Stimulated activated CD4-positive, alpha-beta T cell treated with anti-CD3 and anti-CD28 coated beads, Interleukin-2, amount 100 ng/mL, for 48 hours (primary cell): ENCODE data around the gene HHLA2.
A peak's percentile ranks its signal among the peaks of the same experiment; 100 is the strongest.

Source experiments
- DNase-seq, 2 donors: peaks; one replicate each; pipeline ENCODE4 v3.0.0-alpha.2; 2020

The HHLA2 gene

GRCh38 chr3:108396336-108396735 lies 100.0 kb downstream of the HHLA2 start:
- no peak for DNase-seq

- no peak for DNase-seq
Measured at GRCh38 chr3:108398510-108398909, 102.2 kb downstream of the HHLA2 start.

- no peak for DNase-seq
Measured at GRCh38 chr3:108401836-108402235, 105.5 kb downstream of the HHLA2 start.

- DNase-seq: no peak
Measured at GRCh38 chr3:108403198-108403597, 106.8 kb downstream of the HHLA2 start.

GRCh38 chr3:108403686-108404345 lies 107.5 kb downstream of the HHLA2 start:
- DNase-seq: no peak

- no peak for DNase-seq
Measured at GRCh38 chr3:108404368-108404767, 108.0 kb downstream of the HHLA2 start.

GRCh38 chr3:108406063-108406660 lies 109.8 kb downstream of the HHLA2 start:
- no peak for DNase-seq

GRCh38 chr3:108406661-108407206 lies 110.4 kb downstream of the HHLA2 start:
- peak in 1 of 2 donors; percentile 15 for DNase-seq

GRCh38 chr3:108407886-108408285 lies 111.5 kb downstream of the HHLA2 start:
- no peak for DNase-seq

GRCh38 chr3:108408883-108409799 lies 112.8 kb downstream of the HHLA2 start:
- no peak for DNase-seq

GRCh38 chr3:108409800-108410178 lies 113.4 kb downstream of the HHLA2 start:
- no peak for DNase-seq

GRCh38 chr3:108410531-108410984 lies 114.2 kb downstream of the HHLA2 start:
- DNase-seq: no peak

- no peak for DNase-seq
Measured at GRCh38 chr3:108412121-108412750, 115.9 kb downstream of the HHLA2 start.

GRCh38 chr3:108414007-108414406 lies 117.7 kb downstream of the HHLA2 start:
- DNase-seq: no peak

- DNase-seq: no peak
Measured at GRCh38 chr3:108415661-108416060, 119.3 kb downstream of the HHLA2 start.

GRCh38 chr3:108416111-108416869 lies 119.9 kb downstream of the HHLA2 start:
- DNase-seq: no peak

GRCh38 chr3:108420926-108421325 lies 124.6 kb downstream of the HHLA2 start:
- DNase-seq: no peak
